HG02763 (cell line): ENCODE results near the gene ROR1.
A peak's percentile ranks its signal among the peaks of the same experiment; 100 is the strongest.

Experiments
- ATAC-seq: cut with Tn5 transposase; IDR thresholded peaks from one replicate; pipeline ENCODE4 v1.9.1; 2021; ENCODE audit warnings: mild to moderate bottlenecking, moderate library complexity; ENCODE audit not compliant: unreplicated experiment

ROR1 gene

DNA sequence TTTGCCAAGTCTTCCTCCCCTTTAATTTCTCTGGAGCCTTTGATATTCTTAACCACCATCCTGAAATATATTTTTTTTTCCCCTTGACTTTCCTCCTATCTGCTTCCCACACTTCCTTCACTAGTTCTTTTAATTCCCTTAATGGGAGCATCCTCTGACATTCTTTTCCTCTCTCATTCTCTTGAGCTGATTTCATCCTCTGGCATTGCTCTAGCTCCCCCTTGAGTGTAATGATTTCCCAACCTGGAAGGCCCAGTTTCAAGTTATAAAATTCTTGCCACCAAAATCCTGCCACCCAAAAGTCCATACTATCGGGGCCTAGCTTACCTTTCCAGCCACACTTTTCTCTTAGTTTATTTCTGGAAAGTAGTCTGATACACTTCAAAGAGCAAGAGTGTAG, 390.2 kb downstream of the ROR1 start:
- no peak for ATAC-seq

DNA sequence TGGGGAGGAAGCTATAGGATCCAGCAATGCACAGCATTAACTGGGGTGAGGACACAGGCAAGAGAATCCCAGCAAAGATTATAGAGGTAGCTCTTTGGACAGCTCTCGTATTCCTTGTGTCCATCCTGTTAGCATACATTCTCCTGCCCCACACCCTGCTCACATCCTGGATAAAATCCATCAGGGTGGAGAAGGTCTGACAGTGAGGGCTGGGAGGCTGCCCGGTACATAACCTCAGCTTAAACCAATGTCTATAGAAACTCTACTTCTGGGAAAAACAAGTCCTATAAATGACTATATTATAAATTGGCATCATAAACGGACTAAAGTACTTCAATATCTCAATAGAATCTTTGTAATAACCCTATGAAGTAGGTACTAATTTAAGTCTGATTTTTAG, 392.8 kb downstream of the ROR1 start:
- no peak for ATAC-seq

DNA sequence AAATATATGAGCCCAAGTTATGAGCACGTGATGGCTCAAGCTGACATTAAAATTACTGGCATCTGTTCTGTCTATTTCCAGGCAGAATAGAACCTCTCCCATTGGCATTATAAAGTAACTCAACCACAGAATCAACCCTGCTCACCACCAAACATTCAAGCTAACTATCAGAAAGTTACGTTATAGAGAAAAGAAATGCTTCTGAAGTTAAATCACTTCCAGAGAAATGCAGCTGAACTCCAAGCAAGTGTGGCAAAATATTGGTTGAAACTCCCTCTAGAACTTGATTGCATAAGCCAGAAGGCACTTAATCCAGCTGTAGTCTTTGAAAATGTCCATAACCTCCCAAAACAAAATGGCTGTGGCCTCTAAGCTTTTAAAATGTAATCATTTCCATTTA, 393.4 kb downstream of the ROR1 start:
- no peak for ATAC-seq

DNA sequence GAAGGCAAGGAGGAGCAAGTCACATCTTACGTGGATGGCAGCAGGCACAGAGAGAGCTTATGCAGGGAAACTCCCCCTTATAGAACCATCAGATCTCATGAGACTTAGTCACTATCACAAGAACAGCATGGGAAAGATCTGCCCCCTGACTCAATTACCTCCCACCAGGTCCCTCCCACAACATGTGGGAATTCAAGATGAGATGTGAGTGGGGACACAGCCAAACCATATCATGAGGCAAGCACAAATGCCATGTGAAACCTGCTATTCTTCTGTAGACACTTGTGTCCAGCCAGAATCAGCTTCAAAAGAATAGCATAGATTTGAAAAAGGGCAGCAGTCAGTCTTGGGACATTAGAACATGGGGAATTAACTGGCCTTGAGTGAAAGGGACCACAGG, 397.4 kb downstream of the ROR1 start:
- ATAC-seq = no peak

DNA sequence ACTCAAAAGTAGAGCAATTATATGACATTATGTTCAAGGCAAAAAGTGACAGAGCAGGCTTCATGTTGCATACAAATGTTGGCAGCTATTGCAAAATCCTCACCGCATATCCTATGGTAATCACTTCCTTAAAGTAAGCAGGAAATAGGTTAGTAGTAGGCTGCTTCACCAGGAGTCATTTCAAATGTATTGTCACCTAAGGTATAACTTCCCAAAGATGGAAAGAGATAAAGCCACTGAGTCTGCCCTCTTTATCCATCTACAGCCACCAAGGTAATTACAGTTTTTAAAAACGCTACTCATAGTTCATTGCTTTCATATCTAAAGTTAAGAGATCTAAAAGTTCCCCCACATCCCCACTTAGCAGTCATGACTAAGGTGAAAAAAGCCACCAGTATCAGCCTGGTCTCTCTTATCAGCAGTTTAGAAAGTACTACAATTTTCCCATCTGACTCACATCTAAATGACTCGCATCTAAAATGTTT, 398.0 kb downstream of the ROR1 start:
- peak; percentile 68 for ATAC-seq

DNA sequence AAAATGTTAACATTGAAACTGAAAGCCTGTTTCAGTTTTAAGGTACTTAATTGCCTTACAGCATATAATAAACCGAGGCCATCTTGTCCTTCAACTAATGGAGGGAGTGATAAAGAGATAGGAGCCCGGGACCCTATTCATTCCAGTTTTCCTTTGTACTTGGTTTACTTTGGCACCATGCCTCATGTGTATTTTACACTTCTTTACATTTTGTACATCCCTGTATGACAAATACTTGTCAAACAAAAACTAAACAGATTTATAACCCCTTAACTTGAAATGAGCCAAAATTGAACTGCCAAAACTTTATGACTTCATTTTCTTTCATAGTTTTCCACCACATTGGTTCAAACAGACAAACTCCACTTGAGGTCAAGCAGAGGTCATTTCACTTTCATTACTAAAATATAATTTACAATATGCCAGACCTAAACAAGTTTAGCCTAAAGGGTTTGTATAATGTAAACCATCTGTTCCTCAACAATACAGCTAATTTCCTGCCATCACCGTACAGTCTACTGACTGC, 398.7 kb downstream of the ROR1 start:
- no peak for ATAC-seq

DNA sequence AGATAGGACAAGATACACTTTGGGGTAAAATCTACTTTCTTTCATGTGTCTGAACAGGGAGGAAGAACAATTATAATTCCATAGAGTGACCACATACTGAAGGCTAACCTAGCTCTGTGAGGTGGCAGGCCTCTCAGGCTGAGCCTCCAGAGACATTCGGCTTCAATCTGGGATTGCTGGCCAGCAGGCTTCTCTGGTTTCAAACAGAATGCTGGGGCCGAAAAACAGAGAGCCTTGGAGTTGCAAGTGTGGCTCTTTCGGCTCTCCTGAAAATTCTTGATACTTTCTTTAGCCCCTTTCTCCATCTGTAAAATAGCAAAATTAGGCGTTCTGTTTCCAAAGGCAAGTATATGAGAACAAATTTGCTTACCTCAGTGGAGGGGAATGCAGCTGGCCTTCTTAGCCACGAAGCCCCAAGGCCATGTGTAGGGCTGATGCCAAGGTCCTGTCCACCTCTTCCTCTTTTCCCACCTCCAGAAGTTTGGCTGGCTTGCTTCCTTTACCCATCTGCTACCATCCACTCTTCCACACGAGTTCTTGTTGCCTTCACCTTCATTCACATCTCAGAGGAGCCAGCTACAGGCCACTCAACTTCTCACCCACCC, 399.6 kb downstream of the ROR1 start:
- ATAC-seq = no peak

DNA sequence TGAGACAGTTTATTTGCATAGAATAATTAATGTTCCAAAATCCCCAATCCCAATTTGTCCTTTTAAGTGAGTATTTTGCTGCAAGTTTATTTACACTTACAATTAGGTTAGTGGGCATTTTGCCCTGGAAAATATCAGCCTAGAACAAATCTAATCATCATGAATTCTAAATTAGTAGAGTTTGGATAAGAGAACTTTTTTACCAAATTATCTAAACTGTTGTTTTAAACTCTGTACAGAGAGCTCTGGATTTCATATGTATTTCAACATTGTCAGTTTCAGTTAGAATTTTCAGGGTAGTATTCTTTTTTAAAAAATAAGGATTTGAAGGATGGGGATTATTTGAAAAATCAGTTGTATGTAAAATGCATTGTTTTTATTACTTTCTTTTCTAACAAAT, 401.8 kb downstream of the ROR1 start:
- ATAC-seq = no peak

DNA sequence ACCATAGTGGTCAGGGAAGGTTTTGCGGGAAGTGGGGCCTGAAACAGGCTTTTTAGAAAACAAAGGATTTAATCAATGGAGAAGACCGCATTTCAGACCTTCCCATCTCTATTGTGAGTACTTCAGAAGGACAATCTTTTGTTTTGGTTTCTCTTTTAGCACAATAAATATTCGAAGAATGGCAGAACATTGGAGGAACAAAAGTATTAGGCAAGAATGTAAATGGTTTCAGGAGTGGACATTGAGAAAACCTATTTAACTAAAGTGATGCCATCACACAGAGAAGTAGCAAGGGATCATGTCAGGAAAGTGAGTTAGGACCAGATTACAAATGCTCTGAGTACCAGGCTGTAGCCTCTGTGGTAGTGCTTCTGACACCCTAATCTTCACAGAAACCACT, 402.8 kb downstream of the ROR1 start:
- ATAC-seq = no peak

DNA sequence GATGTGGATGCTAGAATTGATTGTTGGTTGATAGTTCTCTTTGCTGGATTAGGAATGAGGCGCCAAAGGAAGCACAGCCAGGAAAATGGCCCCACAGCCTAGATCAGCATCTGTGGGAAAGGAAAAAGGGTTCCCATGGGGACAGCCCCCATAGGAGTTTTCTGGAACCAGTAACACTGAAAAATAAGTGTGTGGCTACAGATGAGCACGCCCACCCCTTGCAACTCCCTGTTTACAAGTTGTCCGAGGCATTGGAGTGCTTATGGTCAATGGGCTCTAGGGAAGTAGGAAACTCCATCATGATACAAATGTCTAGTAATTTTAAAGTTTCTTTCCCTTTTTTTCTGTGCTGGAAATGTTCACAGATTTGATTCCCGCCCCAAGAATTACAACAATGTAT, 405.8 kb downstream of the ROR1 start:
- ATAC-seq = no peak

DNA sequence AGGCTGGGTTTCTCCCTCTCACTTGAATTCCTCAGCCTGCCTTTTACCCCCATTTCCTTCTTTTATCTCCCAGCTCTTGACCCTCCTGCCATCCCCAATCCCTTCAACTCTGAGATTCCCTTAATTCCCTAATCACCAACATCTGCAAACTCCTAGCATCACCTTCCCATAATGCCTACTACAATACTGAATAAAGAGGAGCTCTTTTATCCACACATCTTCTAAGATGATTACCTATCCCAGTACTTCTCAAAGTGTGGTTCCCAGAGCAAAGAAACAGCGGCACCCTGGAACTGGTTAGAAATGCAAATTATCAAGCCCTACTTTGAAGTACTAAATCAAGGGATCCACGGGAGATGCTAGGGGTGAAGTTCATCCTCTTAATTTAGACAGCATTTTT, 408.4 kb downstream of the ROR1 start:
- no peak for ATAC-seq

DNA sequence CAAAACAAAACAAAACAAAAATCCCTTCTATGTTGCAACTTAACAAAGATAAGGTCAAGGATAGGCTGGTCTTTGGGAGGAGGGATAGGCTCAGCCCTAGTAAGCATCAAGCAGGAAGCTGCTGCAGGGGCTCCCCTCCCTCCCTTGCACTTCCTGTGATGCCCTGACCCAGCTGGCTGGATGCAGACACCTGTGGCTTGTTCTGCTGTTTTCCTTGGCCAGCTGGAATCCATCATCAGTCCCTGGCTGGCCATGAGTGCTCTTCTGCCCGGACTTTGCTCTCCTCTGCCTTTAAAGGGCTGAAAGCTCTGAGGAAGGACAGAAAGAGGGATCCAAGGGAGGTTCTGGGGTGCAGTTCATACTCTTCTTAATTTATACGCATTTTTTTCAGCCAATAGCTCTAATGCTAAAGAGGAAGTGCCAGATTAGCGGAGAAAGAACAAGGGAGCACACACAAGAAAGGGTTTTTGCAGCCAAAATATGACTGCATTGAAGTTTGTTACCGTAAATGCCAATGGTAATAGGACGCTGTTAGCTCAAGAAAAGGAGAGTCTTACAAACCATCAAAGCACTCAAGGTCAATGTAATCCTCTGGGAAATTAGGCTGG, 409.7 kb downstream of the ROR1 start:
- no peak for ATAC-seq

DNA sequence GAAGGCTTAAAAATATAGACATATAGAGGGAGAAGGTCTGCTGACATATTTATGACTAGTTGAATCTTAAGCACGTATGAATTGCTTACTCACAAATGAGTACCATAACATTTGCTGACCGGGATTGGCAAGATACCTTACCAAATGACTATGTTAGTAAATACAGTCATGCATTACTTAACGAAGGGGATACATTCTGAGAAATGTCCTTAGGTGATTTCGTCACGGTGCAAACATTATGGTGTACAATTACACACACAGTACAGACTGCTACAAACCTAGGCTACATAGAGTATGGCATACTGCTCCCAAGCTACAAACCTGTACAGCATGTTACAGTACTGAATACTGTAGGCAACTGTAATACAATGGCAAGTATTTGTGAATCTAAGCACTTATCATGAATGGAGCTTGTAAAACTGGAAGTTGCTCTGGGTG, 410.2 kb downstream of the ROR1 start:
- no peak for ATAC-seq

DNA sequence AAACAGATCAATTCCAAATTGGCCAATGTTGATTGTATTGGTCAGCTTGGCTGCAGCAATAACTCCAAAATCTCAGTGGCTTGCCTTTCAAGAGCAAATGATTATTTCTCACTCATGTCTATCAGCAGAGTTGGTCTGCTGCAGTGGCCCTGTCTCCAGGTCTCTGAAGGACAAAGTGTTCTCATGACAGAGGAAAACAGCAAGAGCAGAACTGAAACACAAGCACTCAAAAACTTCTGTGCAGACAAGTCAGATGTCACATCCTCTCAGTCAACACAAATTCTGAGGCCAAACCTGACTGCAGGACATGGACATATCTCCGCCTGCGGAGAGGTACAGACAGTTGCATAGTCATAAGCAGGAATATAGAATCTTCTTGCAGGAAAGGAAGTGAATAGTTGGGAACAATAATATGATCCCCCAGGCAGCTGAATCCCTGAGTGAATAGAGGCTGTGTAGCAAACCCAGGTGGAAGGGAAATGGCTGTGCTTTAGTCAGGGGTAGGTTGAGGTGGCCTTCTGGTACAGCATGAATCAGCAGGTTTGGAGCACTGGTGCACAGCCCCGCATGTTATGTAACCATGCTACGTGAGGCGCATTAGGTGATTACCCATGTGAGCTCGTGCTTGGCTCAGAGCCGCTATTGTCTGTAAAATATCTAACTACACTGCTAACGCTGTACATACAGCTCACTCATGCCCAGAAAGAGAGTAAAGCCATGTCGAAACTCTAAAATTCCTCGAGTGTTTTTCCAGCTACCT, 412.5 kb downstream of the ROR1 start:
- no peak for ATAC-seq

DNA sequence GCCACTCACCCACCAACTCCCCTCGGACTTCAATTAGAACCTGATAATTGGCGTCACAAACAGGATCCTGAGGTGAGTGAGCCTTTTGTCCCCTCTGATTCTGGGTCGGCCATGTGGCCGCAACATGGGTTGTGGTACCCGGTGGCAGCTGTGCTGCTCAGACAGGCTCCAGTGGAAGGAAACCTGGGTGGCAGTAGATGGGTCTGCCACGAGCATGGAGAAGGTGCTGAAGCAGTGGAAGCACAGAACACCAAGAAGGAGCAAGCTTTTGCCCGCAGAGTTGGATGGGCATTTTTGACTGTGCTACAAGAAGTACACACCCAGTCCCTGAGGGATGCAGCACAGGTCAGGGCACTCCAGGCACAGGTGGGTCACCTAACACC, 413.1 kb downstream of the ROR1 start:
- ATAC-seq = no peak

DNA sequence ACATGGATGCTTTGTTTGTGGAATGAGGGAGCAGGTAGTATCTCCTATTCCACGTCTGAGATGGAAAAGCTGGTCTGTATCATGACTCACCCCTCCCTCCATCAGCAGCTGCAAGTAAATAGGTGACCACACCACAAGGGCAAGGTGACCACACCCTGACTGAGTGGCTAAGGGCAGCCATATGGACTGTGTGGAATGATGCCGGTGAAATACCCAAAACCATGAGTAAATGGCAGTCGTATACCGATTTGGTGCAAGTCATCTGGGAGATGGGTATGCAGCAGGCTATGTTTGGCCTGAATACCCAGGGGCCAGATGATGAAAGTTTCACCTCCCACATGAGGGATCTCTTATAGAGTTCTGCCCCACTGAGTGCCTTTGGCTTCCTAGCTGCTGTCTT, 413.8 kb downstream of the ROR1 start:
- no peak for ATAC-seq

DNA sequence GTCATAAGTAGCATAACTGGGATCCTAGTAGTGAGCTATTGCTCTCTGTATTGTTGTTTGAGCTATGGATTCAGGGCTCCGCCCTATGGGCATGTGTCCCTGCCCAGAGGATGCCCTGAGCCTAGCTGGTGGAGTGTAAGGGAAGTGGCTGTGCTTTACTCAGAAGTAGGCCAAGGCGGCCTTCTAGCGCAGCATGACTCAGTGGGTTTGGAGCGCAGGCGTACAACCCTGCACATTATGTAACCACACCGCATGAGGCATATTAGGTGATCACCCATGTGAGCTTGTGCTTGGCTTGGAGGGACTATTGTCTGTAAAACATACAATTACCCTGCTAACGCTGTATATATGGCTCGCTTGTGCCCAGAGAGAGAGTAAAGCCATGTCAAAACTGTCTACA, 418.5 kb downstream of the ROR1 start:
- ATAC-seq = no peak

DNA sequence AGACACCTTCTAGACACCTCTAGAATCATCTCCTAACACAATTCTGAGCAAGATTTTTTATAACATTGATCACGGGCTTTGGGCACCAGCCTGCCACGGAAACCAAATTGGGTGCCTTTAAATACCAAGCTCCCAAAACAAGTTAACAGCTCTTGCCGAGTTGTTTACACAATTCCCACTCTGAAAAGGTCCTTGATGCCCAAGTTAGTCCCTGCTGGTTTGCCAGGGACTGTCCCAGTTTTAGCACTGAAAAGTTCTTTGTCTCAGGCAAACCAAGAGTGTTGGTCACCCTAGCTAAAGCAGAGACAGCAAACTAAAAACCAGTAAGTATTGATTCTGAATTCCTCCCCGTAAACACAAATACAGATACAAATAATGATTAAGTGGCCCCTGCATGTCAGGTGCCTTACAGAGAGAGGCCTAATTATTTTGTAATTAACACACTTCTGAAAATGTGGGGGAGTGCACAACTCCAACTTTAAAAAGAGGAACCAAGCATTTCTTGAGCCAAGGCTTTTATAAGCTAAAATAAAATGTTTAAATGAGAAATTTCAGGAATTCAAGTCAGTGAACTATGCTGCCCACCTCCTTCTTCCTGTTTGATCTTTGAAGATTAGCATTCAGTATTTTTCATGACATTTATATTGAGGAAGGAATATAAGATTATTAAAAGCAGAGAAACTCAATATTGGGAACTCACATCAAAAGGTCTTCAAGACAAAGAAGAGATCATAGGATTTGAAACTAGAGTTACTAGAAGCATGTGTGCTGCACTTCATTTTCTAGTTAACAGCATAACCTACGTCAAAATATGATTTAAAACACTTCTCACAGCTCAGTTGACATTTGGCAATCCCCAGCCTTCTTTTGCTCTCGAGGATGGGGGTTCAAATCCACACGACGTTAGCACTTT, 420.6 kb downstream of the ROR1 start:
- no peak for ATAC-seq

DNA sequence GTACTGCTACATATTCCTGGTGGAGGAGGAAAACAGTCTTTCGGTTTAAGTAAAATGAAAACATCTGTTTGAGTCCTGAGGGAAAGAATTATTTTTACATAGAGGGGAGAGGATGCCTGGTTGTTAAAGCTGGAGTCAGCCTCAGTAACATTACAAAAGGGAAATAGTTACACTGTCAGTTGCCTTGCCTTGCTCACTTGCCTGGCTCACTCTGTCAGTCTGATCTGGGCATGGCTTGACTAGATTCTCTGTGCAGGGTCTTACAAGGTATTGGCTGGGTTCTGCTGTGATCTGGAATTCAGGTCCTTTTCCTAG, 421.2 kb downstream of the ROR1 start:
- no peak for ATAC-seq

DNA sequence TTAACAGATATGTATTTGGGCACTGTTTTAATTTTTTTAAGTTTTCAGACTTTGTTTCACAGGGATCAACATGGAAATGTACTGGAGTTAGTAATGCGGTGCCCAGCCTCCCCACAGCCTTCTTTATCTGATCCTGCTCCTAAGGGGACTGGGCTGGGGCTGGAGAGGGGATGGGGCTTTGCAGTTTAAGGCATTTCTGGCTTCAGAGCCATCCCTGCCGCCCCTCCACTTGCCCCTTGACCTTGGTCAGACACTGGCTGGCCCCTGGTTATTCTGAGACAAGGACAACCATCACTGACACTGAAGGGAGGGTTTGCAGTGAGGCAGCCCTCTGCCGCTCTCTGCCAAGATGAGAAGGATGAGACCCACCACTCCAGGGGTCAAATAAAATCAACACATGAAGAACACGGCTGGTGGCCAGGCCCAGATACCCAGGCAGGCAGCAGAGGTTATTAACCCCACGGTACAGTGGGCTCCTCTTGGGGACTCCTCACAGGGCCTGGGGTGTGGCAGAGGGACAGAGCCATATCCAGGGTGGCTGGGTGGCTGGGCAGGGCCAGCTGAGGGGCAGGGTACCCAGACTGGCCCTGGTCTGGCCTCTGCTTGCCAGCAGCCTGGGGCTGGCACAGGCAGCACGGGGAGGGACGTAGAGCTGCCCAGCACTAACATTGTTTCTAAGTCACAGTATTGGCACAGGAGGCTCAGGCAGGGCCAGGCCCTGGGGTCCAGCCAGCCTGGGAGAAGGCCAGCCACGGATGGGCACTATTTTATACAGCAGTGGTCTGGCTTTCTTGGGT, 422.5 kb downstream of the ROR1 start:
- no peak for ATAC-seq
